EH (cell line): ENCODE measurements around the gene CNNM4.

Experiments used
- DNase-seq: peaks from one replicate; pipeline ENCODE4 v3.0.0-alpha.2; 2015; ENCODE audit warnings: low read depth

CNNM4 gene

GRCh38 chr2:96832408-96832753 is 71.7 kb downstream of the CNNM4 start:
- no peak for DNase-seq

GRCh38 chr2:96832754-96833507 is 72.2 kb downstream of the CNNM4 start:
- DNase-seq: peak; percentile 86

- no peak for DNase-seq
Measured at GRCh38 chr2:96835830-96836229, 75.1 kb downstream of the CNNM4 start.

GRCh38 chr2:96837575-96837974 is 76.9 kb downstream of the CNNM4 start:
- no peak for DNase-seq

DNA sequence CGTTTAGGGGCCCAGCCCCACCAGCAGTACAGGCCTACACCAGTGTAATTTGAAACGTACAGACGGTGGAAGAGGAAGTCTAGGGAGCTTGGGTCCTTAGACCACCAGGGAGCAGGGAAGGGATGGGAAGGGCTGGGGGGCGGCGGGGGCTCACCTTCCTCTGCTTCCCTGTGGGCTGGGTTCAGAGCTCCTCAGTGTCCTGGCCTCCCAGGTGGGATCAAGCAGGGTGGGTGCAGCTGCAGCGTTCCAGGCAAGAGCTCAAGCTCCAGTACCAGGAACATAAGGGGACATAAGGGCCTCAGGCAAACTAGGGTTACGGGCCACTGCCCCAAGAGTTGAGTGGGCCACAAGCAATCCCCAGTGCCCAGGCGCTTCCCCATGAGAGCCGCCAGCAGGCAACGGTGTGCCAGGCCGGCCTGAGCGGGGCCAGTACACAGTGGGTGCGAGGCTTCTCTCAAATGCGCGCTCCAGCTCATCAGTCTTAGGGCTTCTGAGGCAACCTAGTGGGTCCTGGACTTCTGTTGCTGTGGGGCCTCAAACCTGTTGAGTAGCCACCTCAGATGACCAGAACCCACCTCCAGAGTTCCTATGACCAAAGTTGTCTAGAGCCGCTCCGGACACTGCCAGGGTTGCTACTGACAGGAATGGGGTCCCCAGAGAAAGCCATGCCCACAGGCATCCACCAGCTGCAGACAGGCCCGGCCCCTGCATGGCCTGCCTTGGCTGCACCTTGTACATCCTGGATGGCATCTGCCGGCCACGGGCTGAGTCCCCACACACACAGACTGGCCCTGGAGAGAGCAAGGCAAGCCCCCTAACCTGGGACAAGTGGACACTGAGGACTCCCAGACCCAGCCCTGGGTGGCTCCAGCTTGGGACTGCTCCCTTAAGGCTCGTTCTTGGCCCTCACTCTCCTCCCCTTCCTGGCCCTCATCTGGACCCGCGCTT is 77.9 kb downstream of the CNNM4 start:
- no peak for DNase-seq

GRCh38 chr2:96839293-96839874 is 78.7 kb downstream of the CNNM4 start:
- DNase-seq: peak; percentile 47

GRCh38 chr2:96839875-96840850 is 79.5 kb downstream of the CNNM4 start:
- DNase-seq: no peak

GRCh38 chr2:96841701-96842495 is 81.2 kb downstream of the CNNM4 start:
- no peak for DNase-seq

DNA sequence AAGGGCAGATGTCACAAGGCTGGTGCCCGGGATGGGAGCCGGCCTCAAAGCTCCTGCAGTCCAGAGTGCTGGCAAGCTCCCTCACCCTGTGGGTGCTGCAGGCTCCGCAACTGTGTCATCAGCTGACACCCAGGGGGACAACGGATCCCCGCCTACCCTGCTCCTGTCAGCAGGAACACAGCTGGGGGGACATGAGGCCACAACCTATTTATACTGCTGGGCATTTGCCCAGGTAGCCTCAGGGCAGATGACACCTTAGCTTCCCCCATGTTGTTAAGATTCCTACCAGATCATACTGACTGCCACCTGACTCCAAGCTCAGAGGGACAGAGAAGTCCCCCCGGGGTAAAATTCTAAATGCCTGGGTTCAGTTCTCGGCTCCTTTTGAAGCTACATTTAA is 81.9 kb downstream of the CNNM4 start:
- DNase-seq: no peak

- no peak for DNase-seq
Measured at GRCh38 chr2:96843538-96844268, 83.0 kb downstream of the CNNM4 start, which contains the start of gene ANKRD23. ANKRD23 (minus strand) TSS chr2:96844021; CDS start chr2:96843992, 29 bp downstream.

DNA sequence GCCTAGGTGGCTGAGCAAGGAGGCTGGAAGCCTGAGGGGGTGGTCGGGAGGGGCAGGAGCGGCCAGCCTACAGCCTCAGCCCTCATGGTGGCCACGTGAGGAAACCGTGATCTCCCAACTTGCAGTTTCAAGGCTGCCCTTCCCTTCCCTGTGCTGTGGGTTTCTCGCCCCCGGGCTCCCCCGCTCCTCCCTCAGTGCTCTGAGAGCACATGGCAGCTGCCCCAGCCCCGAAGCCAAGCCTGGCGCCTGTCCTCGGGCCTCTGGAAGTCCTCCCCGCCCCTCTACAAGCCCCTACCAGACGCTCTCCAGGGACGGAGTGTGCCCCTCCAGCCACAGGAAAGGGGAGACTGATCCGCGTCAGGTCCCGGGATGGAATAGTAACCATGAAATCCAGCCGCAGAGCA is 83.7 kb downstream of the CNNM4 start:
- DNase-seq: no peak

- DNase-seq: no peak
Measured at GRCh38 chr2:96846825-96847224, 86.1 kb downstream of the CNNM4 start.

DNA sequence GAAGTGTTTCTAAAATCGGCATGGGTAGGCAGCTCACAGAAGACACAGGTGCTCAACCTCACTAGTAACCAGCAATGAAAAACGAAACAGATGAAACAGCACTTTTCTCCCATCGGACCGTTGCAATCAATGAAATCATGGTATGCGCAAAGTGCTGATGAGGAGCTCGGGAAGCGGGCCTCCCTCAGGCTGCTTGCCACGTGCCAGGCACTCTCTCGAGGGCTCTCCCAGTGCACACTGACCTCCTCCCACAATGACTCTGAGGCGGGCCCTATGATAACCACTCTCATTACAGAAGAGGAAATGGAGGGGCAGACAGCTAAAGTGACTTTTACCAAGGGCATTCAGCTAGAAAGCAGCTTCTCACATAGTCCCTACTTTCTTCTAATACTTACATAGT is 86.9 kb downstream of the CNNM4 start:
- no peak for DNase-seq

DNA sequence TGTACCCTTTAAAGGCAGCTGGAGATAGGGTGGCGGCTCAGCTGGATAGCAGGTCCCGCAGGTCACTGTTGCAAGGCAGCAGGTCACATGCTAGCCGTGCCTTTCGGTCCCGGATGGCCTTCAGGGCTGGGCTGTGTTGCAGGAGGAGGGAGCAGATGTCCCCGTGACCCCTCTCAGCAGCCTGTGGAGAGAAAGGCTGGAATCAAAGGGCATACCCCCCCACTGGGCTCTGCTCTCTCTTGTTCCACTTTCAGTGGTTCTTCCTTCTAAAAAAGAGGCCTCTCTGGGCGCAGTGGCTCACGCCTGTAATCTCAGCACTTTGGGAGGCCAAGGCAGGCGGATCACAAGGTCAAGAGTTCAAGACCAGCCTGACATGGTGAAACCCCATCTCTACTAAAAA is 87.6 kb downstream of the CNNM4 start:
- no peak for DNase-seq

- DNase-seq: no peak
Measured at GRCh38 chr2:96852667-96853066, 92.0 kb downstream of the CNNM4 start.

DNA sequence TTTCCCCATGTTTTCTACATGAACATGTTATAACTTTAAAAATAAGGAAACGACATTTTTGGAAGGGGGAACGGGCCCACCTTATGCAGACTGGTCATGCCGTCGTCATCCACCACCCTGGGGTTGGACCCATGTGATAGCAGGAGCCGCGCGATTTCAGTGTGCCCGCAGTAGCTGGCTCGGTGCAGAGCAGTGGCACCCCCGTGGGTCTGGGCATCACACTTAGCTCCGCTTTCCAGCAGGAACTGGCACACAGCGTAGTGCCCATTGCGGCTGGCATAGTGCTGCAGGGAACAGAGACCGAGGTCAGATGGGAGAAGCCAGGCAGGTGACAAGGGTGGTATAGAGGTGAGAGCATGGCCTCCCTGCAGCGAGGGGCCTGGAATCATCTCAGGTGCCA is 92.6 kb downstream of the CNNM4 start:
- DNase-seq: no peak

GRCh38 chr2:96856776-96857666 is 96.3 kb downstream of the CNNM4 start:
- peak; percentile 41 for DNase-seq

GRCh38 chr2:96857667-96858372 is 97.1 kb downstream of the CNNM4 start, which contains the start of gene ANKRD39:
ANKRD39 (minus strand) TSS chr2:96858016; CDS start chr2:96857987, 29 bp downstream.
- DNase-seq: peak; percentile 98
